ENCODE measurements around the gene PRKRIP1.
"Not testable (repeated sequence)": the region's sequence is repeated elsewhere in the genome, so short reads cannot be mapped to it uniquely, and the experiment has no call there.

- TF ChIP-seq CTCF (conservative IDR thresholded peaks at IDR 0.05 in 1 of 2, IDR thresholded peaks at IDR 0.05 in 1 of 2; ENCODE audit: extremely low read depth in 1 of 2, insufficient read depth in 1 of 2, low read depth in 1 of 2, low read length in 2 of 2); EZH2 (IDR thresholded peaks at IDR 0.05; ENCODE audit: borderline replicate concordance, low read length): not testable (repeated sequence)
These were observed 78.0 kb downstream of the PRKRIP1 start for GRCh38 chr7:102474116-102474515.
